ENCODE data around the gene PTTG1IP.

DNA sequence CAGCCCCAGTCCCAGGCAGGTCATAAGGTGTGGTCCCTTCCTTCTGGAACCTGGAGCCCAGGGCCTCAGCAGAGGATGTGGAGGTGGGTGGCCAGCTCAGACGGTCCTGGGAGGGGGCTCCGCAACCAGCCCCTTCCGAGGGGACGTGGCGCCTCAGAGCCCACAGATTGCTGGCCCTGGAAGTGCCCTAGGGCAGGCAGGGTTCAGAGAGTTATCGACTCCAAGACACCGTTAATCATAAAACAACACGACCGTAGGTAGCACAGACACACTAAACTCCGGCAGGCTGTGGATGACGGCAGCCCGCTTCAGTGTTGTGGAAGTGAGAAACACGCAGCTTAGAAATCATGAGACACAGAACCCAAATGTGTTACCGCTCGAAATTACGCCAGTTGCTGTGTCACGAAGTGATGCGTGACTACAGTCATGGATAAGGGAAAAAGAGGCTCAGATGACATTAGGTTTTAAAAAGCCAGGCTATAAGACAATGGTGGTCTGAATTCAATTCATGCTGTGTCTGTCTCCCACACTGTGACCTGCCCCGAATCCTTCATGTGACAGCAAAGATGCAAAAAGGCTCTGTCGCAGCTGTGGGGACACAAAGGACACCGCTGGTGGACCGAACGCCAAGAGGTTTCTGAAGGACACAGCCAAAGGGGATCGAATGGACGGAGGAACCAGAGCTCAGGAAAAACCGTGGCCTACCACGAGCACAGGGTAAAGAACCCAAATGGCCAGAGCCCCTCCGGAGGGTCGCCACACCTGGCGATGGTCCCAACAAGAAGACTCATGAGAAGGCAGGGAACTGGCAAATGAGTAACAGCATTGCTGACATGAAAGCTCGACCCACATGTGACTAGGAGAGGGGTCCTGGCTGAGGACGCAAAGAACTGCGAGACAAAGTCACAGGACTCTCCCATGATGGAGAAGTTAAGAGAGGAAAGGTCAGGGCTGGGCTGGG is 53.9 kb downstream of the PTTG1IP start:
- TF ChIP-seq, protein P1, sequence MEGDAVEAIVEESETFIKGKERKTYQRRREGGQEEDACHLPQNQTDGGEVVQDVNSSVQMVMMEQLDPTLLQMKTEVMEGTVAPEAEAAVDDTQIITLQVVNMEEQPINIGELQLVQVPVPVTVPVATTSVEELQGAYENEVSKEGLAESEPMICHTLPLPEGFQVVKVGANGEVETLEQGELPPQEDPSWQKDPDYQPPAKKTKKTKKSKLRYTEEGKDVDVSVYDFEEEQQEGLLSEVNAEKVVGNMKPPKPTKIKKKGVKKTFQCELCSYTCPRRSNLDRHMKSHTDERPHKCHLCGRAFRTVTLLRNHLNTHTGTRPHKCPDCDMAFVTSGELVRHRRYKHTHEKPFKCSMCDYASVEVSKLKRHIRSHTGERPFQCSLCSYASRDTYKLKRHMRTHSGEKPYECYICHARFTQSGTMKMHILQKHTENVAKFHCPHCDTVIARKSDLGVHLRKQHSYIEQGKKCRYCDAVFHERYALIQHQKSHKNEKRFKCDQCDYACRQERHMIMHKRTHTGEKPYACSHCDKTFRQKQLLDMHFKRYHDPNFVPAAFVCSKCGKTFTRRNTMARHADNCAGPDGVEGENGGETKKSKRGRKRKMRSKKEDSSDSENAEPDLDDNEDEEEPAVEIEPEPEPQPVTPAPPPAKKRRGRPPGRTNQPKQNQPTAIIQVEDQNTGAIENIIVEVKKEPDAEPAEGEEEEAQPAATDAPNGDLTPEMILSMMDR (optimal IDR thresholded peaks at IDR 0.05 in 1 of 3, IDR thresholded peaks at IDR 0.05 in 1 of 3, conservative IDR thresholded peaks at IDR 0.05 in 1 of 3; ENCODE audit: extremely low read depth in 1 of 3, insufficient read depth in 2 of 3, low read length in 3 of 3): no peak
- TF ChIP-seq EZH2 (IDR thresholded peaks at IDR 0.05; ENCODE audit: low read length): no peak
